Glutamatergic neuron (in vitro differentiated cells): ENCODE measurements around the gene FGF7. TPM values are rescaled to one million over a fixed set of nuclear protein-coding genes. Genes with fewer than 3 reads are reported as not detected.

Experiments
- DNase-seq: peaks from one replicate; pipeline ENCODE4 v3.0.0; 2022
- H3K27ac Mint-ChIP-seq: one replicate; pipeline ENCODE4 v1.8.0; 2020; ENCODE audit warnings: mild to moderate bottlenecking, mixed read lengths, inconsistent platforms; ENCODE audit not compliant: unreplicated experiment
- H3K27me3 Mint-ChIP-seq: one replicate; pipeline ENCODE4 v1.8.0; 2020; ENCODE audit warnings: mild to moderate bottlenecking, moderate library complexity, mixed read lengths, inconsistent platforms; ENCODE audit not compliant: unreplicated experiment
- H3K36me3 Mint-ChIP-seq: one replicate; pipeline ENCODE4 v1.8.0; 2020; ENCODE audit warnings: mild to moderate bottlenecking, mixed read lengths, inconsistent platforms; ENCODE audit not compliant: unreplicated experiment
- H3K4me1 Mint-ChIP-seq: one replicate; pipeline ENCODE4 v1.8.0; 2020; ENCODE audit warnings: mild to moderate bottlenecking, low read depth, mixed read lengths, inconsistent platforms; ENCODE audit not compliant: unreplicated experiment
- H3K4me3 Mint-ChIP-seq: one replicate; pipeline ENCODE4 v1.8.0; 2020; ENCODE audit warnings: mild to moderate bottlenecking, mixed read lengths, inconsistent platforms; ENCODE audit not compliant: unreplicated experiment
- H3K9me3 Mint-ChIP-seq: one replicate; pipeline ENCODE4 v1.8.0; 2020; ENCODE audit warnings: mild to moderate bottlenecking, moderate library complexity, mixed read lengths, inconsistent platforms; ENCODE audit not compliant: unreplicated experiment
- CTCF ChIP-seq: fragments of 200-600 bp; sonication (generic); IDR thresholded peaks from one replicate; pipeline ENCODE4 v1.5.0; 2021; ENCODE audit not compliant: partially characterized antibody, unreplicated experiment
- total RNA-seq: library from RNA; stranded (reverse); fragmentation: NEBNext Ultra II Directional; extraction: Animal tissue kit (Norgen Biotek cat#: 25700); gene quantifications from one replicate; pipeline ENCODE4 v1.2.1, GENCODE V29; 2021; ENCODE audit not compliant: unreplicated experiment

Gene FGF7
- total RNA-seq, 1 donor from 2014 or later, result 0.07 TPM

GRCh38 chr15:49464522-49464921 lies 41.5 kb downstream of the FGF7 start:
- Mint-ChIP-seq H3K4me1 (no peaks in the 10 kb centered on the region), H3K9me3 (no peaks in the 10 kb centered on the region), H3K27ac (no peak overlapping the region), H3K4me3 (no peak overlapping the region), H3K27me3 (no peaks in the 10 kb centered on the region), H3K36me3 (no peaks in the 10 kb centered on the region)
- DNase-seq, result no peak
- no peak for TF ChIP-seq CTCF

DNA sequence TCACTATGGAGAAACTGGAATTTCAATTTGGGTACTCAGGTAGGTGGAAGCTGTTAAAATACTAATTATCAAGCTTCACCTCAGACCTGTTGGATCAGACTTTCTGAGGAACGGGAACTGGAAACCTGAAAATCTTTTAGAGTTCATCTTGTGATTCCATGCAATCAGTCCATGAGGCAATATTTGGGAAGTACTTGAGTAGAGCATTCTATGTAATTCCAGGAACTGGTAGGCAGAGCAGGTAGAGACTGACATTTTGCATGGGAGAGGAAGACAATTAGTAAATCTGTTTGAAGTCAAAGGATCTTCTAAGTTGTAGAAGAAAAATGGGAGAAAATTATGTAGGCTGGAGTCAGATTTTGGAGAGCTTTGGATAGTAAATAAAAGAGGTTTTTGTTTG lies 43.1 kb downstream of the FGF7 start:
- no peaks in the 10 kb centered on the region for H3K36me3 Mint-ChIP-seq

GRCh38 chr15:49467746-49468480 lies 44.9 kb downstream of the FGF7 start:
- DNase-seq, result no peak
- TF ChIP-seq CTCF, result no peak
- no peak overlapping the region for H3K4me3 Mint-ChIP-seq
- peaks cover 2% of the 10 kb centered on the region for H3K27me3 Mint-ChIP-seq
- no peaks in the 10 kb centered on the region for H3K36me3 Mint-ChIP-seq
- H3K4me1 Mint-ChIP-seq, result no peaks in the 10 kb centered on the region
- H3K27ac Mint-ChIP-seq, result no peak overlapping the region
- no peaks in the 10 kb centered on the region for H3K9me3 Mint-ChIP-seq

More for the DNA sequence above, 43.1 kb downstream of the FGF7 start:
- Mint-ChIP-seq H3K27me3 (no peaks in the 10 kb centered on the region), H3K4me3 (no peak overlapping the region), H3K27ac (no peak overlapping the region), H3K9me3 (no peaks in the 10 kb centered on the region), H3K4me1 (no peaks in the 10 kb centered on the region)
- DNase-seq, result no peak
- TF ChIP-seq CTCF, result no peak

- no peaks in the 10 kb centered on the region for H3K9me3 Mint-ChIP-seq
Measured at GRCh38 chr15:49468481-49468839, 45.4 kb downstream of the FGF7 start.

More at GRCh38 chr15:49468481-49468839, 45.4 kb downstream of the FGF7 start:
- no peaks in the 10 kb centered on the region for H3K4me1 Mint-ChIP-seq
- H3K4me3 Mint-ChIP-seq, result no peak overlapping the region
- no peaks in the 10 kb centered on the region for H3K36me3 Mint-ChIP-seq
- H3K27me3 Mint-ChIP-seq, result peaks cover 2% of the 10 kb centered on the region
- DNase-seq, result no peak
- TF ChIP-seq CTCF, result no peak
- no peak overlapping the region for H3K27ac Mint-ChIP-seq
